HepG2 (cell line): ENCODE data around the gene FGD5. TPM values are rescaled to one million over a fixed set of nuclear protein-coding genes. Genes with fewer than 3 reads are reported as not detected.

Source experiments
- ETV6 ChIP-seq: sonication (generic); formaldehyde crosslinking; conservative IDR thresholded peaks from 2 replicates; pipeline ENCODE4 v1.4.0; 2020; ENCODE audit warnings: missing genetic modification reagents
- SIN3A ChIP-seq: IDR thresholded peaks from 2 replicates; pipeline ENCODE4 v1.6.1; 2011; ENCODE audit warnings: low read depth, mild to moderate bottlenecking, control low read depth, low read length, borderline replicate concordance
- SOX6 ChIP-seq, 2 experiments: fragments of 450-650 bp in 1 of 2; sonication (generic) in 1 of 2; formaldehyde crosslinking in 1 of 2; IDR thresholded peaks; 2 replicates each; pipeline versions ENCODE4 v1.4.0 to v1.6.1; 2017 to 2020; ENCODE audit warnings: antibody characterized with exemption in 1 of 2, mild to moderate bottlenecking in 1 of 2, missing genetic modification reagents in 1 of 2
- TAF15 ChIP-seq: fragments of 200-400 bp; formaldehyde crosslinking; IDR thresholded peaks from one replicate; pipeline ENCODE4 v1.6.1; 2018; ENCODE audit warnings: mild to moderate bottlenecking, low read depth, low read length; ENCODE audit not compliant: poor library complexity, severe bottlenecking
- ZFP90 ChIP-seq: sonication (generic); formaldehyde crosslinking; IDR thresholded peaks from 2 replicates; pipeline ENCODE4 v1.8.0; 2022; ENCODE audit warnings: missing genetic modification reagents, mild to moderate bottlenecking, inconsistent platforms, borderline replicate concordance
- ZNF317 ChIP-seq: sonication (generic); formaldehyde crosslinking; IDR thresholded peaks from 2 replicates; pipeline ENCODE4 v1.5.0; 2020; ENCODE audit warnings: mild to moderate bottlenecking, missing genetic modification reagents
- polyA plus RNA-seq, 8 experiments: library from polyadenylated mRNA; depleted of rRNA in 3 of 8; stranded (reverse) in 7 of 8; unstranded in 1 of 8; fragments of >200 nt; fragmentation: Illumina TruSeq in 4 of 8; extraction: Trizol in 4 of 8; gene quantifications; 2 replicates each; pipeline versions ENCODE4 v1.2.1 to v1.2.3, GENCODE V29; 2011 to 2016; ENCODE audit warnings: low read depth in 4 of 8, missing spikeins in 1 of 8, mixed read lengths in 1 of 8; ENCODE audit not compliant: insufficient read depth in 1 of 8
- total RNA-seq, 5 experiments: library from RNA; depleted of rRNA; stranded (reverse); fragments of >200 nt; fragmentation: Illumina TruSeq; extraction: Trizol; gene quantifications; 2 replicates each; pipeline ENCODE4 v1.2.3, GENCODE V29; 2016; ENCODE audit warnings: low read depth in 1 of 5
- TF ChIP-seq, protein P1 (sequence below): sonication (generic); formaldehyde crosslinking; IDR thresholded peaks from 2 replicates; pipeline ENCODE4 v1.4.0; 2020; ENCODE audit warnings: missing genetic modification reagents
- TF ChIP-seq, protein P2 (sequence below), 2 experiments: sonication (generic) in 1 of 2; formaldehyde crosslinking in 1 of 2; IDR thresholded peaks; 2 replicates each; pipeline versions ENCODE4 v1.4.0 to v1.6.1; 2016 to 2020; ENCODE audit warnings: borderline replicate concordance in 1 of 2, low read depth in 1 of 2, mild to moderate bottlenecking in 1 of 2, missing genetic modification reagents in 1 of 2
- TF ChIP-seq, protein P3 (sequence below): sonication (generic); formaldehyde crosslinking; IDR thresholded peaks from 2 replicates; pipeline ENCODE4 v1.9.0; 2022; ENCODE audit warnings: missing genetic modification reagents, mild to moderate bottlenecking, borderline replicate concordance
- TF ChIP-seq, protein P4 (sequence below): sonication (generic); formaldehyde crosslinking; IDR thresholded peaks from 2 replicates; pipeline ENCODE4 v1.5.1; 2020; ENCODE audit warnings: missing genetic modification reagents, mild to moderate bottlenecking, borderline replicate concordance
- TF ChIP-seq, protein P5 (sequence below): sonication (generic); formaldehyde crosslinking; IDR thresholded peaks from 2 replicates; pipeline ENCODE4; 2020; ENCODE audit warnings: missing genetic modification reagents, mild to moderate bottlenecking, borderline replicate concordance

FGD5 gene
- total and polyA plus RNA-seq, 2 of the 13 experiments (the other 11 are each of a cell fraction or from before 2014, with no cell fraction given) = 0.17 TPM; not detected in 1

DNA sequence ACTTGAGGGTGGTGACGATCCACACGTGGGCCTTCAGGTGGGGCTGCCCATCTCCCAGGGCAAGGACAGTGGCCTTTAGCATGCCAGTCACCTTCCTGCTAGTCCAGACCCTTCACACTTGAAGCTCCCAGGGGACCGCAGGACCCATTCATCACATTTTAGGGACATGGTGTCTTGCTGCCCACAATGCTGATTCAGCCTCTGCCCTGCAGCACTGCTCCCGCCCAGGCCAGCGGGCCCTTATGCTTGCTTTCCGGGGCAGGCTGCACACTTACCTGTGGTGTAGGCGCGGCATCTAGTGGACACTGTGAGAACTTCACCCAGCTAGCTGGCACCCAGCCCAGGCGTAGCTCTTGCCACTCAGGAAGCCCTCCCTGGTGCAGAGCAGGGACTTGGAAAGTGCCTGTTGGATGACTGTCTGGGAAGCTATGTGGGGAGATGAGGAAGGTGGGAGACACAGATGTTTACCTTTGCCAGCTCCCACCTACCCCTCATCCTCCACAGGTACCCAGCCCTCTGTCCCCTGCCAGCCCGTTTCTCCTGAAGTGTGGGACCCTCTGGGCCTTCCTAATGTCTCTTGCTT, 102.4 kb downstream of the FGD5 start (continued):
- peak; percentile 82; the same call in 1 of the 2 replicates for TF ChIP-seq ZFP90 (CRISPR knock-in tag)
- TF ChIP-seq SIN3A = no peak
- TF ChIP-seq SOX6 (IDR thresholded peaks at IDR 0.05) = no peak
- TF ChIP-seq SOX6 (CRISPR knock-in tag; IDR thresholded peaks at IDR 0.05) = peak; percentile 23; the same call in 1 of the 2 replicates
- TF ChIP-seq ZNF317 (CRISPR knock-in tag) = no peak
- TF ChIP-seq, protein P1, sequence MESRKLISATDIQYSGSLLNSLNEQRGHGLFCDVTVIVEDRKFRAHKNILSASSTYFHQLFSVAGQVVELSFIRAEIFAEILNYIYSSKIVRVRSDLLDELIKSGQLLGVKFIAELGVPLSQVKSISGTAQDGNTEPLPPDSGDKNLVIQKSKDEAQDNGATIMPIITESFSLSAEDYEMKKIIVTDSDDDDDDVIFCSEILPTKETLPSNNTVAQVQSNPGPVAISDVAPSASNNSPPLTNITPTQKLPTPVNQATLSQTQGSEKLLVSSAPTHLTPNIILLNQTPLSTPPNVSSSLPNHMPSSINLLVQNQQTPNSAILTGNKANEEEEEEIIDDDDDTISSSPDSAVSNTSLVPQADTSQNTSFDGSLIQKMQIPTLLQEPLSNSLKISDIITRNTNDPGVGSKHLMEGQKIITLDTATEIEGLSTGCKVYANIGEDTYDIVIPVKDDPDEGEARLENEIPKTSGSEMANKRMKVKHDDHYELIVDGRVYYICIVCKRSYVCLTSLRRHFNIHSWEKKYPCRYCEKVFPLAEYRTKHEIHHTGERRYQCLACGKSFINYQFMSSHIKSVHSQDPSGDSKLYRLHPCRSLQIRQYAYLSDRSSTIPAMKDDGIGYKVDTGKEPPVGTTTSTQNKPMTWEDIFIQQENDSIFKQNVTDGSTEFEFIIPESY (CRISPR knock-in tag) = 0 out of 2 replicates have a peak, but pooled peaks have one; percentile 27
- TF ChIP-seq, protein P2, sequence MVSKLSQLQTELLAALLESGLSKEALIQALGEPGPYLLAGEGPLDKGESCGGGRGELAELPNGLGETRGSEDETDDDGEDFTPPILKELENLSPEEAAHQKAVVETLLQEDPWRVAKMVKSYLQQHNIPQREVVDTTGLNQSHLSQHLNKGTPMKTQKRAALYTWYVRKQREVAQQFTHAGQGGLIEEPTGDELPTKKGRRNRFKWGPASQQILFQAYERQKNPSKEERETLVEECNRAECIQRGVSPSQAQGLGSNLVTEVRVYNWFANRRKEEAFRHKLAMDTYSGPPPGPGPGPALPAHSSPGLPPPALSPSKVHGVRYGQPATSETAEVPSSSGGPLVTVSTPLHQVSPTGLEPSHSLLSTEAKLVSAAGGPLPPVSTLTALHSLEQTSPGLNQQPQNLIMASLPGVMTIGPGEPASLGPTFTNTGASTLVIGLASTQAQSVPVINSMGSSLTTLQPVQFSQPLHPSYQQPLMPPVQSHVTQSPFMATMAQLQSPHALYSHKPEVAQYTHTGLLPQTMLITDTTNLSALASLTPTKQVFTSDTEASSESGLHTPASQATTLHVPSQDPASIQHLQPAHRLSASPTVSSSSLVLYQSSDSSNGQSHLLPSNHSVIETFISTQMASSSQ (IDR thresholded peaks at IDR 0.05; ENCODE audit: low read depth) = no peak
- TF ChIP-seq, protein P2 (CRISPR knock-in tag; IDR thresholded peaks at IDR 0.05; ENCODE audit: borderline replicate concordance) = 0 out of 2 replicates have a peak, but pooled peaks have one; percentile 37
- TF ChIP-seq, protein P3, sequence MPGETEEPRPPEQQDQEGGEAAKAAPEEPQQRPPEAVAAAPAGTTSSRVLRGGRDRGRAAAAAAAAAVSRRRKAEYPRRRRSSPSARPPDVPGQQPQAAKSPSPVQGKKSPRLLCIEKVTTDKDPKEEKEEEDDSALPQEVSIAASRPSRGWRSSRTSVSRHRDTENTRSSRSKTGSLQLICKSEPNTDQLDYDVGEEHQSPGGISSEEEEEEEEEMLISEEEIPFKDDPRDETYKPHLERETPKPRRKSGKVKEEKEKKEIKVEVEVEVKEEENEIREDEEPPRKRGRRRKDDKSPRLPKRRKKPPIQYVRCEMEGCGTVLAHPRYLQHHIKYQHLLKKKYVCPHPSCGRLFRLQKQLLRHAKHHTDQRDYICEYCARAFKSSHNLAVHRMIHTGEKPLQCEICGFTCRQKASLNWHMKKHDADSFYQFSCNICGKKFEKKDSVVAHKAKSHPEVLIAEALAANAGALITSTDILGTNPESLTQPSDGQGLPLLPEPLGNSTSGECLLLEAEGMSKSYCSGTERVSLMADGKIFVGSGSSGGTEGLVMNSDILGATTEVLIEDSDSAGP = peak; percentile 65; the same call in 1 of the 2 replicates
- TF ChIP-seq, protein P4, sequence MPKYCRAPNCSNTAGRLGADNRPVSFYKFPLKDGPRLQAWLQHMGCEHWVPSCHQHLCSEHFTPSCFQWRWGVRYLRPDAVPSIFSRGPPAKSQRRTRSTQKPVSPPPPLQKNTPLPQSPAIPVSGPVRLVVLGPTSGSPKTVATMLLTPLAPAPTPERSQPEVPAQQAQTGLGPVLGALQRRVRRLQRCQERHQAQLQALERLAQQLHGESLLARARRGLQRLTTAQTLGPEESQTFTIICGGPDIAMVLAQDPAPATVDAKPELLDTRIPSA = no peak
- no peak for TF ChIP-seq TAF15
- no peak for TF ChIP-seq ETV6 (CRISPR knock-in tag)
- TF ChIP-seq, protein P5, sequence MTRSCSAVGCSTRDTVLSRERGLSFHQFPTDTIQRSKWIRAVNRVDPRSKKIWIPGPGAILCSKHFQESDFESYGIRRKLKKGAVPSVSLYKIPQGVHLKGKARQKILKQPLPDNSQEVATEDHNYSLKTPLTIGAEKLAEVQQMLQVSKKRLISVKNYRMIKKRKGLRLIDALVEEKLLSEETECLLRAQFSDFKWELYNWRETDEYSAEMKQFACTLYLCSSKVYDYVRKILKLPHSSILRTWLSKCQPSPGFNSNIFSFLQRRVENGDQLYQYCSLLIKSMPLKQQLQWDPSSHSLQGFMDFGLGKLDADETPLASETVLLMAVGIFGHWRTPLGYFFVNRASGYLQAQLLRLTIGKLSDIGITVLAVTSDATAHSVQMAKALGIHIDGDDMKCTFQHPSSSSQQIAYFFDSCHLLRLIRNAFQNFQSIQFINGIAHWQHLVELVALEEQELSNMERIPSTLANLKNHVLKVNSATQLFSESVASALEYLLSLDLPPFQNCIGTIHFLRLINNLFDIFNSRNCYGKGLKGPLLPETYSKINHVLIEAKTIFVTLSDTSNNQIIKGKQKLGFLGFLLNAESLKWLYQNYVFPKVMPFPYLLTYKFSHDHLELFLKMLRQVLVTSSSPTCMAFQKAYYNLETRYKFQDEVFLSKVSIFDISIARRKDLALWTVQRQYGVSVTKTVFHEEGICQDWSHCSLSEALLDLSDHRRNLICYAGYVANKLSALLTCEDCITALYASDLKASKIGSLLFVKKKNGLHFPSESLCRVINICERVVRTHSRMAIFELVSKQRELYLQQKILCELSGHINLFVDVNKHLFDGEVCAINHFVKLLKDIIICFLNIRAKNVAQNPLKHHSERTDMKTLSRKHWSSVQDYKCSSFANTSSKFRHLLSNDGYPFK (CRISPR knock-in tag) = peak; percentile 28; the same call in 1 of the 2 replicates
